Measurements from ENCODE around the gene IGDCC3.
A peak's percentile ranks its signal among the peaks of the same experiment; 100 is the strongest.

The IGDCC3 gene

GRCh38 chr15:65305776-65306175 is 72.0 kb downstream of the IGDCC3 start:
- Histone ChIP-seq H3K79me2 (ENCODE audit: insufficient read depth, low read length) (no peaks in the 10 kb centered on the region), H3K9me2 (replicated peaks; ENCODE audit: insufficient read depth, low read length) (no peaks in the 10 kb centered on the region), H3K27me3 (ENCODE audit: low read length) (no peaks in the 10 kb centered on the region), H3K4me3 (ENCODE audit: insufficient read depth, low read length, poor library complexity, severe bottlenecking) (no peak overlapping the region), H4K20me1 (ENCODE audit: low read depth, low read length) (no peaks in the 10 kb centered on the region), H3K4me2 (ENCODE audit: low read depth, low read length, poor library complexity, severe bottlenecking) (peak overlapping the region; percentile 33), H3F3A (ENCODE audit: insufficient read depth) (peaks cover 22% of the 10 kb centered on the region), H3K9me3 (ENCODE audit: insufficient read depth, low read length) (no peaks in the 10 kb centered on the region), H3K27ac (ENCODE audit: low read depth, low read length) (no peak overlapping the region), H2AFZ (ENCODE audit: low read depth, low read length, severe bottlenecking) (no peak overlapping the region), H3K36me3 (ENCODE audit: low read length) (no peaks in the 10 kb centered on the region), H3K9ac (ENCODE audit: low read length) (no peak overlapping the region)
- TF ChIP-seq CTCF (IDR thresholded peaks at IDR 0.05; ENCODE audit: insufficient read depth, low read length, poor library complexity, severe bottlenecking) (no peak), EZH2phosphoT487 (conservative IDR thresholded peaks at IDR 0.05; ENCODE audit: low read length) (no peak)

GRCh38 chr15:65305150-65305758 is 72.5 kb downstream of the IGDCC3 start:
- H3K9ac ChIP-seq (ENCODE audit: low read length) = peak overlapping the region; percentile 4; the same call in 1 of the 2 replicates
- no peak overlapping the region for H2AFZ ChIP-seq (ENCODE audit: low read depth, low read length, severe bottlenecking)
- H3K27ac ChIP-seq (ENCODE audit: low read depth, low read length) = peak overlapping the region; percentile 81
- H3K9me3 ChIP-seq (ENCODE audit: insufficient read depth, low read length) = no peaks in the 10 kb centered on the region
- H3K36me3 ChIP-seq (ENCODE audit: low read length) = no peaks in the 10 kb centered on the region
- TF ChIP-seq EZH2phosphoT487 (conservative IDR thresholded peaks at IDR 0.05; ENCODE audit: low read length) (no peak), CTCF (IDR thresholded peaks at IDR 0.05; ENCODE audit: insufficient read depth, low read length, poor library complexity, severe bottlenecking) (no peak)
- no peaks in the 10 kb centered on the region for H3K79me2 ChIP-seq (ENCODE audit: insufficient read depth, low read length)
- no peak overlapping the region for H3K4me3 ChIP-seq (ENCODE audit: insufficient read depth, low read length, poor library complexity, severe bottlenecking)
- H3F3A ChIP-seq (ENCODE audit: insufficient read depth) = peaks cover 22% of the 10 kb centered on the region
- peak overlapping the region; percentile 55 for H3K4me2 ChIP-seq (ENCODE audit: low read depth, low read length, poor library complexity, severe bottlenecking)
- no peaks in the 10 kb centered on the region for H3K27me3 ChIP-seq (ENCODE audit: low read length)
- no peaks in the 10 kb centered on the region for H4K20me1 ChIP-seq (ENCODE audit: low read depth, low read length)
- no peaks in the 10 kb centered on the region for H3K9me2 ChIP-seq (replicated peaks; ENCODE audit: insufficient read depth, low read length)

GRCh38 chr15:65304381-65305149 is 73.2 kb downstream of the IGDCC3 start, which contains the start of gene RNU5B-1:
RNU5B-1 (plus strand) TSS chr15:65304677.
- H3K27ac ChIP-seq (ENCODE audit: low read depth, low read length) = peak within 1 kb of the TSS; percentile 81

More at GRCh38 chr15:65304381-65305149, 73.2 kb downstream of the IGDCC3 start, which contains the start of gene RNU5B-1:
- no peaks in the 10 kb centered on the region for H3K79me2 ChIP-seq (ENCODE audit: insufficient read depth, low read length)
- H3F3A ChIP-seq (ENCODE audit: insufficient read depth) = peaks cover 22% of the 10 kb centered on the region
- no peaks in the 10 kb centered on the region for H3K9me2 ChIP-seq (replicated peaks; ENCODE audit: insufficient read depth, low read length)
- TF ChIP-seq CTCF (IDR thresholded peaks at IDR 0.05; ENCODE audit: insufficient read depth, low read length, poor library complexity, severe bottlenecking) = peak; percentile 83
- no peak for TF ChIP-seq EZH2phosphoT487 (conservative IDR thresholded peaks at IDR 0.05; ENCODE audit: low read length)
- no peaks in the 10 kb centered on the region for H4K20me1 ChIP-seq (ENCODE audit: low read depth, low read length)
- H3K9me3 ChIP-seq (ENCODE audit: insufficient read depth, low read length) = no peaks in the 10 kb centered on the region
- H2AFZ ChIP-seq (ENCODE audit: low read depth, low read length, severe bottlenecking) = peak within 1 kb of the TSS; percentile 99
- peak within 1 kb of the TSS; percentile 66 for H3K9ac ChIP-seq (ENCODE audit: low read length)
- H3K27me3 ChIP-seq (ENCODE audit: low read length) = no peaks in the 10 kb centered on the region
- no peaks in the 10 kb centered on the region for H3K36me3 ChIP-seq (ENCODE audit: low read length)
- H3K4me2 ChIP-seq (ENCODE audit: low read depth, low read length, poor library complexity, severe bottlenecking) = peak within 1 kb of the TSS; percentile 96
- H3K4me3 ChIP-seq (ENCODE audit: insufficient read depth, low read length, poor library complexity, severe bottlenecking) = peak within 1 kb of the TSS; percentile 59
